ENCODE results near the gene CCDC116. TPM values are rescaled to one million over a fixed set of nuclear protein-coding genes. Genes with fewer than 3 reads are reported as not detected.

CCDC116 gene
- total and polyA plus RNA-seq, 2 experiments from 2014 or later = 0.14 TPM; not detected in 1

- no peak for DNase-seq (ENCODE audit: low spot score)
- Mint-ChIP-seq H3K4me3 (no peak overlapping the region), H3K27ac (no peak overlapping the region)
Observed at GRCh38 chr22:21659864-21660525, 27.4 kb downstream of the CCDC116 start.

GRCh38 chr22:21660904-21661303 is 28.3 kb downstream of the CCDC116 start:
- Mint-ChIP-seq H3K27ac (no peak overlapping the region), H3K9me3 (no peaks in the 10 kb centered on the region; the same call in 2 of the 3 replicates), H3K4me1 (peaks cover 19% of the 10 kb centered on the region), H3K27me3 (ENCODE audit: insufficient read depth, low read depth, poor library complexity) (peaks cover 21% of the 10 kb centered on the region), H3K4me3 (no peak overlapping the region), H3K36me3 (ENCODE audit: low read depth) (peaks cover 5% of the 10 kb centered on the region; the same call in 2 of the 3 replicates)
- no peak overlapping the region for H3K4me3 ChIP-seq
- peaks cover 8% of the 10 kb centered on the region for H3K4me1 ChIP-seq (ENCODE audit: insufficient read depth)
- no peaks in the 10 kb centered on the region for H3K36me3 ChIP-seq (ENCODE audit: insufficient read depth)
- H4K20me1 ChIP-seq (replicated peaks; ENCODE audit: insufficient read depth) = no peaks in the 10 kb centered on the region; the same call in 1 of the 2 replicates
- H3K9me2 ChIP-seq (ENCODE audit: insufficient read depth) = no peaks in the 10 kb centered on the region
- H3K27ac ChIP-seq (ENCODE audit: low read depth) = no peak overlapping the region
- ATAC-seq (no peak), DNase-seq (ENCODE audit: low spot score) (no peak)
- no peak overlapping the region for H2AFZ ChIP-seq
- no peaks in the 10 kb centered on the region for H3K27me3 ChIP-seq (ENCODE audit: insufficient read depth)
- peaks cover 27% of the 10 kb centered on the region for H3F3A ChIP-seq (replicated peaks; ENCODE audit: low read depth)
- H3K79me2 ChIP-seq (replicated peaks; ENCODE audit: insufficient read depth) = no peaks in the 10 kb centered on the region
- H3K4me2 ChIP-seq = no peak overlapping the region
- TF ChIP-seq STAT1 (IDR thresholded peaks at IDR 0.05; ENCODE audit: unreplicated experiment) (no peak), NANOG (IDR thresholded peaks at IDR 0.05; ENCODE audit: borderline replicate concordance) (no peak), POLR2AphosphoS5 (IDR thresholded peaks at IDR 0.05; ENCODE audit: low read depth) (no peak), ZNF114 (CRISPR knock-in tag; IDR thresholded peaks at IDR 0.05) (no peak), ETS1 (IDR thresholded peaks at IDR 0.05) (no peak)

More at GRCh38 chr22:21659864-21660525, 27.4 kb downstream of the CCDC116 start:
- no peaks in the 10 kb centered on the region for H3K79me2 ChIP-seq (replicated peaks; ENCODE audit: insufficient read depth)
- H3K36me3 ChIP-seq (ENCODE audit: insufficient read depth) = peaks cover 5% of the 10 kb centered on the region; the same call in 1 of the 2 replicates
- no peak for ATAC-seq
- no peak overlapping the region for H3K27ac ChIP-seq (ENCODE audit: low read depth)
- H3K27me3 Mint-ChIP-seq (ENCODE audit: insufficient read depth, low read depth, poor library complexity) = peaks cover 15% of the 10 kb centered on the region
- H3K4me1 Mint-ChIP-seq = peaks cover 16% of the 10 kb centered on the region
- no peaks in the 10 kb centered on the region for H3K9me3 Mint-ChIP-seq
- peaks cover 28% of the 10 kb centered on the region for H3F3A ChIP-seq (replicated peaks; ENCODE audit: low read depth)
- H3K4me2 ChIP-seq = no peak overlapping the region
- TF ChIP-seq STAT1 (IDR thresholded peaks at IDR 0.05; ENCODE audit: unreplicated experiment) (no peak), ZNF114 (CRISPR knock-in tag; IDR thresholded peaks at IDR 0.05) (no peak), CTCF (conservative IDR thresholded peaks at IDR 0.05; ENCODE audit: low read depth in 2 of 2) (peak in 1 of 2 experiments; percentile 18; a peak in 1 of 4 replicates), ETS1 (IDR thresholded peaks at IDR 0.05) (no peak), JUNB (IDR thresholded peaks at IDR 0.05; ENCODE audit: unreplicated experiment) (no peak)
- peaks cover 8% of the 10 kb centered on the region for H3K4me1 ChIP-seq (ENCODE audit: insufficient read depth)
- H3K27me3 ChIP-seq (ENCODE audit: insufficient read depth) = no peaks in the 10 kb centered on the region
- no peaks in the 10 kb centered on the region for H3K9me2 ChIP-seq (ENCODE audit: insufficient read depth)
- H2AFZ ChIP-seq = no peak overlapping the region
- no peak overlapping the region for H3K4me3 ChIP-seq
- H3K36me3 Mint-ChIP-seq (ENCODE audit: low read depth) = peaks cover 7% of the 10 kb centered on the region
- no peaks in the 10 kb centered on the region; the same call in 1 of the 2 replicates for H4K20me1 ChIP-seq (replicated peaks; ENCODE audit: insufficient read depth)

Measured in GM23338 (cell line).